Right lobe of liver (tissue), 4 donors: ENCODE data around the gene NDUFS4.

Source experiments
- POLR2A ChIP-seq: fragments of 450-650 bp; IDR thresholded peaks from one replicate; pipeline ENCODE4 v1.6.1; 2017; ENCODE audit warnings: antibody characterized with exemption, mild to moderate bottlenecking
- TF ChIP-seq, protein P1 (sequence below), 4 donors: fragments of 200-600 bp in 3 of 4; fragments of 450-650 bp in 1 of 4; IDR thresholded peaks; one replicate each; pipeline versions ENCODE4 v1.5.1 to v1.8.0; 2016 to 2022; ENCODE audit warnings: antibody characterized with exemption in 4 of 4, mild to moderate bottlenecking in 2 of 4
- donor health status: DM: no; HTN: no; CAD: no.
- donor health status: DM: no; HTN: no; CAD: no.
- donor health status: DM: no; HTN: yes; CAD: no.

DNA sequence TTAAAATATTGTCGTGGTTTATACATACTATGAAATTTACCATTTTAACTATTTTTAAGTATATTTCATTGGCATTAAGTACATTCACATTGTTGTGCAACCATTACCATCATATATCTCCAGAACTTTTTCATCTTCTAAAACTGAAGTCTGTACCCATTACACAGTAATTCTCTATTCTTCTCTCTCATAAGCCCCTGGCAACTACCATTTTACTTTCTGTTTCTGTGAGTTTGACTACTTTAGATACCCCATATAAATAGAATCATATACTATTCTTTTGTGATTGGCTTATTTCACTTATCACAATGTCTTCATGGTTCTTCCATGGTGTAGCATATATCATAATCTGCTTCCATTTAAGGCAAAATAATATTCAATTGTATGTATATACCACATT is 30.3 kb downstream of the NDUFS4 start:
- no peak for TF ChIP-seq POLR2A
- TF ChIP-seq, protein P1, sequence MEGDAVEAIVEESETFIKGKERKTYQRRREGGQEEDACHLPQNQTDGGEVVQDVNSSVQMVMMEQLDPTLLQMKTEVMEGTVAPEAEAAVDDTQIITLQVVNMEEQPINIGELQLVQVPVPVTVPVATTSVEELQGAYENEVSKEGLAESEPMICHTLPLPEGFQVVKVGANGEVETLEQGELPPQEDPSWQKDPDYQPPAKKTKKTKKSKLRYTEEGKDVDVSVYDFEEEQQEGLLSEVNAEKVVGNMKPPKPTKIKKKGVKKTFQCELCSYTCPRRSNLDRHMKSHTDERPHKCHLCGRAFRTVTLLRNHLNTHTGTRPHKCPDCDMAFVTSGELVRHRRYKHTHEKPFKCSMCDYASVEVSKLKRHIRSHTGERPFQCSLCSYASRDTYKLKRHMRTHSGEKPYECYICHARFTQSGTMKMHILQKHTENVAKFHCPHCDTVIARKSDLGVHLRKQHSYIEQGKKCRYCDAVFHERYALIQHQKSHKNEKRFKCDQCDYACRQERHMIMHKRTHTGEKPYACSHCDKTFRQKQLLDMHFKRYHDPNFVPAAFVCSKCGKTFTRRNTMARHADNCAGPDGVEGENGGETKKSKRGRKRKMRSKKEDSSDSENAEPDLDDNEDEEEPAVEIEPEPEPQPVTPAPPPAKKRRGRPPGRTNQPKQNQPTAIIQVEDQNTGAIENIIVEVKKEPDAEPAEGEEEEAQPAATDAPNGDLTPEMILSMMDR (IDR thresholded peaks at IDR 0.05) = no peak
